Kidney epithelial cell (primary cell): Measurements from ENCODE around the gene INF2. TPM values are rescaled to one million over a fixed set of nuclear protein-coding genes. Genes with fewer than 3 reads are reported as not detected.
"Not testable (repeated sequence)": the region's sequence is repeated elsewhere in the genome, so short reads cannot be mapped to it uniquely, and the experiment has no call there.

Experiments
- DNase-seq: peaks from one replicate; pipeline ENCODE4 v3.0.0-alpha.2; 2010; ENCODE audit warnings: low read depth
- H3K27me3 ChIP-seq: 2 replicates; pipeline ENCODE4 v1.6.0; 2011; ENCODE audit warnings: low read length; ENCODE audit not compliant: control insufficient read depth, insufficient read depth
- H3K36me3 ChIP-seq: 2 replicates; pipeline ENCODE4 v1.5.1; 2011; ENCODE audit warnings: low read length; ENCODE audit not compliant: control insufficient read depth, insufficient read depth
- H3K4me3 ChIP-seq: 2 replicates; pipeline ENCODE4 v1.5.1; 2011; ENCODE audit warnings: low read depth, mild to moderate bottlenecking, control low read depth, low read length
- CTCF ChIP-seq: IDR thresholded peaks from 2 replicates; pipeline ENCODE4 v1.5.1; 2011; ENCODE audit warnings: mild to moderate bottlenecking, moderate library complexity, low read length, control low read depth, inconsistent platforms; ENCODE audit not compliant: insufficient read depth, poor library complexity, severe bottlenecking
- total RNA-seq: library from RNA; depleted of rRNA; stranded (reverse); fragments of >200 nt; gene quantifications from 2 replicates; pipeline ENCODE4 v1.2.3, GENCODE V29; 2015

INF2 gene
- total RNA-seq, 1 donor from 2014 or later: 109 TPM

DNA sequence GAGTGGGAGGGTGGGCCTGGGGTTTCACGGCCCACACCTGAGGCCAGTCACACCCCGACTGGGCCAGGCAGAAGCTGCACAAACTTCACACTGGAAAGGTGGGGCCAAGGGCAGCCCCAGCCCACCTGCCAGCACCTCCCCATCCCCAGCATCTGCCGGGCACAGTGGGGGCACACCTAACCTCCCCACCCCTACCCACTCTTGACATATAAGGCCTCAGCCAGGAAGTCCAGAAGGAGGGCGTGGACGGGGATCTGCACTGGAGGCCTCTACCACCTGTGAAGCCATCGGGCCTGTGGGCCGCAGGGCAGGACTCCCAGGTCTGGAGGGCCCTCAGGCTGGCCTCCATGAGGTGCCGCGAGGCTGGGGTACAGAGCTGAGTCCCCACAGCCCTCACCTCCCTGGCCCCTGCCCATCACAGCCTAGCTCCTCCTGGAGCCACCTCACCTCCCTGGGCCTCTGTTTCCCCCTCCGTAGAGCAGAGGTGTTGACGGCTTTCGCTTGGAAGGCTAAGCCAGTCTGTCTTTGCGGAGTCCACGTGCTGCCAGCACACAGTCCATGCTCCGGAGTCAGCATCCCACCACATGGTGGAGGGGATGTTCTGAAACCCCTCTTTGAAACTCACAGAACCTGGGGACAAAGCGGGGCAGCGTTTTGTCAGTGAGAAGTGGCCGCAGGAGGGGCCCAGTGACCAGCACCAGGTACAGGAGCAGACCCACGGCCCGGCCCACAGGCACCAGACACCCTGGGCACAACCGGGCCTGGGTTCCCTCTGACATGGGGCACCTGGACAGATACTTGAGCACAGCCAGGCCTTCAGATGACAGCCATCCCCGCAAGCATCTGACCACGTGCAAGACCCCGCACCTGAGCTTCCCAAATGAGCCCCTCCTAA is 38.2 kb upstream of the INF2 start:
- DNase-seq: no peak
- no peaks in the 10 kb centered on the region for H3K36me3 ChIP-seq
- no peak overlapping the region for H3K4me3 ChIP-seq
- TF ChIP-seq CTCF: no peak
- peaks cover 4% of the 10 kb centered on the region for H3K27me3 ChIP-seq

DNA sequence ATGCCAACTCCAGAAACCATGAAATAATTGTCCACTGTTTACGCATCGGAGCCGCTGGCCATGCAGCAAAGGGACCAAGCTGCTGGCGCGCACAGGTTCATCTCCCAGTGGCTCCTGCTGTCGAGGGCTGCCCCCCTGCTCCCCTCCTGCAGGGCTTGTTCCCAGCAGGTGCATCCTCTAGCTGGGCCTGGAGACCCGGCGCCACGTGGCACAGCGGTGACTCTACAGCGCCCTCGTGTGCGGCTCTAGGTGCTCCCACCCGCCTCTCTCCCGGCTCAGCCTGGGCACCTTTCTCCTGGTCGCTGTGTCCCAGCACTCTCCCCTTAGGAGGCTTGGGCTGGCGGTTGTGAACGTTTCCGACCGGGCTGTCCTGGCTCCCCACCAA is 37.5 kb upstream of the INF2 start:
- Histone ChIP-seq H3K4me3 (no peak overlapping the region), H3K36me3 (no peaks in the 10 kb centered on the region), H3K27me3 (peaks cover 4% of the 10 kb centered on the region)
- no peak for TF ChIP-seq CTCF
- DNase-seq: no peak

DNA sequence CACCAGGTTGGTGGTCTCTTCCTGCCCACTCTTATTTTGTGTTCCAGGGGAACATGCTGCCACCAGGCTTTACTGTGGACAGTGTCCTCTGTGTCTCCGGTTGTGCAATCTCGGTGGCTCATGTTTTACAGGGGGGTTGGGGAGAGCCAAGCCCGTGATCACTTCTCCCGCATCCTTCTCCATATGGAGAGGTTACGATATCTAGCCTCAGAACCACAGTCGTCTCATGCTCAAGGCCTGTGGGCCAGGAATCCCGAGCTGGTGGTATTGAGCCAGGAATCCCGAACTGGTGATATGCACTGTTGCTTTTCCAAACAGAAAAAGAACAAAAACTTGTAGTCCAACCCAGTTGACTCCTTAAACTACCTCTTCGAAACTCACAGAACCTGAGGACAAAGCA is 37.0 kb upstream of the INF2 start:
- Histone ChIP-seq H3K36me3 (no peaks in the 10 kb centered on the region), H3K4me3 (no peak overlapping the region), H3K27me3 (peaks cover 4% of the 10 kb centered on the region)
- DNase-seq: no peak
- TF ChIP-seq CTCF: no peak

DNA sequence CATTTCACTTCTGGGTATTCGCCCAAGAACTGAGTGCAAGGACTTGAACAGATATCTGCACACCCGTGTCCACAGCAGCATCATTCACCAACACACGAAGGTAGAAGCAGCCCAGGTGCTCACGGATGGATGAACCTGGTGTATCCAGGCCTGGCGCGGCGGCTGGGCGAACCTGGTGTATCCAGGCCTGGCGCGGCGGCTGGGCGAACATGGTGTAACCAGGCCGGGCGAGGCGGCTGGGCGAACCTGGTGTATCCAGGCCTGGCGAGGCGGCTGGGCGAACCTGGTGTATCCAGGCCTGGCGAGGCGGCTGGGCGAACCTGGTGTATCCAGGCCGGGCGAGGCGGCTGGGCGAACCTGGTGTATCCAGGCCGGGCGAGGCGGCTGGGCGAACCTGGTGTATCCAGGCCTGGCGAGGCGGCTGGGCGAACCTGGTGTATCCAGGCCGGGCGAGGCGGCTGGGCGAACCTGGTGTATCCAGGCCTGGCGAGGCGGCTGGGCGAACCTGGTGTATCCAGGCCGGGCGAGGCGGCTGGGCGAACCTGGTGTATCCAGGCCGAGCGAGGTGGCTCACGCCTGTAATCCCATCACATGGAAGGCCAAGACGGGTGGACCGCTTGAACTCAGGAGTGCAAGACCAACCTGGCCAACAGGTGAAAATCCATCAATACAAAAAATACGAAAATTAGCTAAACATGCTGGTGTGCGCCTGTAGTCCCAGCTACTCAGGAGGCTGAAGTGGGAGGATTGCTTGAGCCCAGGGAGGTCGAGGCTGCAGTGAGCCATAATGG is 36.1 kb upstream of the INF2 start:
- H3K4me3 ChIP-seq, H3K27me3 ChIP-seq, DNase-seq, H3K36me3 ChIP-seq: not testable (repeated sequence)

GRCh38 chr14:104654119-104654518 is 35.3 kb upstream of the INF2 start:
- no peak for DNase-seq
- no peaks in the 10 kb centered on the region for H3K36me3 ChIP-seq
- H3K27me3 ChIP-seq: peaks cover 4% of the 10 kb centered on the region
- TF ChIP-seq CTCF: no peak
- no peak overlapping the region for H3K4me3 ChIP-seq

DNA sequence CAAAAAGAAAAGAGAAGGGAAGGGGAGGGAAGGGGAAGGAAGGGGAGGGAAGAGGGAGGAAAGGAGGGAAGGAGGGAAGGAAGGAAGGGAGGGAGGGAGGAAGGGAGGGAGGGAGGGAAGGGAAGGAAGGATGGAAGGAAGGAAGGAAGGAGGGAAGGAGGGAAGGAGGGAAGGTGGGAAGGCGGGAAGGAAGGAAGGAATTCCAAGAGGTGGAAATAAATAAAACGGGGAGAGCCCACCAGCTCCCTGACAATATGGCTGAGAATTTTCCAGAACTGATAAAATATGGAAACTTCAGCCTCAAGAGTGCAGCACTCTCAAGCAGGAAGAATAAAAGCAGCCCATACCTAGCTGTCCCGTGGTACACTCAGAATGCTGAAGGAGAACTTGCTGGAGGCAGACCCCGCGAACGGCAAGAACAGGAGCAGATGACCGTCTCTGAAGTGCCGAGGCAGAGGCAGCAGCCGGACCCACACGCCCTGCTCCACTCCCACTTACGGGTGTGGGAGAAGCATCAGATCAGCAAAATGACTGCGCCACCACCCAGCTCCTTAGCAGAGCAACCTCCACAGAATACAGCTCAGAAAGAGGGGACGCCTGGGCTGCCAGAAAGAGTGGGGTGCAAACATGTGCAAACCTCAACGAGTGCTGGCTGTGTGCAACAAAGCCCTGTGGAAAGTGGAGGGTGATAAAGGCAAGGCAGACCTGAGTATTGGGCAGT is 34.1 kb upstream of the INF2 start:
- Histone ChIP-seq H3K27me3 (peaks cover 3% of the 10 kb centered on the region), H3K4me3 (no peak overlapping the region), H3K36me3 (no peaks in the 10 kb centered on the region)
- no peak for DNase-seq
- TF ChIP-seq CTCF: no peak
